EL (cell line): ENCODE measurements around the gene UCP1.
"Not testable (repeated sequence)": the region's sequence is repeated elsewhere in the genome, so short reads cannot be mapped to it uniquely, and the experiment has no call there.

Experiments used
- DNase-seq: peaks from one replicate; pipeline ENCODE4 v3.0.0-alpha.2; 2016

The UCP1 gene

DNA sequence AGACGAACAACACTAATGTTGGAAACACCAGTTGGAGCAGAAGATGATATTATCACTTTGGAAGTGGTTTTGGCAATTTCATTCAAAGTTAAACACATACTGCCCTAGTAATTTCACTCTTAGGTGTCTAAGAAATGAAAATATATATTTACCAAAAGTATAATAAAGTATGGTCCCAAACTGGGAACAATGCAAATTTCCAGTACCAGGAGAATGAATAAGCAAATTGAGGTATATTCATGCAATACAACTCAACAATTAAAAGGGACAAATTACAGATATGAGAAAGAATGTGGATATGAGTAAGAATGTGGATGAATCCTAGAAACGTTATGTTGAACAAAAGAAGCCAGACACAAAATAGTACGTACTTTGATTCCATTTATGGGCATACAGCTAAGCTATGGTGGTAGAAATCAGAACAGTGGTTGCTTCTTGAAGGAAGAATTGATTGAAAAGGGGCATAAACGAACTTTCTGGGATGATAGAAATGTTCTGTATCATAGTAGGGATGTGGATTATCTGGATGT lies 34.7 kb downstream of the UCP1 start:
- peak; percentile 38 for DNase-seq

- DNase-seq, result no peak
Observed at GRCh38 chr4:140529434-140529833, 39.3 kb downstream of the UCP1 start.

GRCh38 chr4:140523857-140524742 lies 44.7 kb downstream of the UCP1 start, which contains the start of gene ELMOD2:
TSS of gene ELMOD2 (plus strand) at chr4:140524168. CDS start at chr4:140525429, 1,261 bp downstream.
- DNase-seq, result peak; percentile 97

DNA sequence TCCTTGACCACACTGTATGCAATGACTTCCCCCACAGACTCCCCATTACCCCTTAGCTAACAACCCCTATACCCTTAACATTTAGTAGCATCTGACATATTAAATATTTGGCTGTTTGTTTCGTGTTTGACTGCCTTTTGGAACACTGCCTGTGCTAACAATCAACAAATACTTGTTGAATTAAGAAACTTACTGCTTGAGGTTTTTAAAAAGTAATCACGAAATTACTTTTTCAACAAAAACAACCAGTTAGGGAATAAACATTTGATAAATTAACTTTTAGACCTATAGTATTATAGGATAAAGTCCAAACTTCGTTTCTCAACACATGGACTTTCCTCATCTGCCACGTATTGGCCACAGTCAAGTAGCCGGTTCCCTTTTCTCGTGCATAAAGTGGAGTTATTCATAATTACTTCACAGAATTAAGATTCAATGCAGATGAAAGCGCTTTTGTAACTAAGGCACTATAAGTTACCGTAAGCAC lies 45.3 kb downstream of the UCP1 start:
- DNase-seq, result no peak

- no peak for DNase-seq
Observed at GRCh38 chr4:140515423-140515822, 53.3 kb downstream of the UCP1 start.

- DNase-seq, result not testable (repeated sequence)
Observed at GRCh38 chr4:140513765-140514164, 55.0 kb downstream of the UCP1 start.
